IPS-18c (cell line): Measurements from ENCODE around the gene RPL4.
"Not testable (repeated sequence)": the region's sequence is repeated elsewhere in the genome, so short reads cannot be mapped to it uniquely, and the experiment has no call there.

Source experiments
- H3K4me3 ChIP-seq: 2 replicates; pipeline ENCODE4 v1.7.0; 2013; ENCODE audit warnings: low read depth, mild to moderate bottlenecking, low read length, moderate library complexity; ENCODE audit not compliant: insufficient read depth
- H3K9me3 ChIP-seq: one replicate; pipeline ENCODE4 v1.6.1; 2013; ENCODE audit warnings: mild to moderate bottlenecking, low read length, moderate library complexity; ENCODE audit not compliant: control insufficient read depth, insufficient read depth

Gene RPL4

GRCh38 chr15:66472176-66472999, 32.3 kb downstream of the RPL4 start:
- Histone ChIP-seq H3K9me3 (no peaks in the 10 kb centered on the region), H3K4me3 (no peak overlapping the region)

- H3K4me3 ChIP-seq, H3K9me3 ChIP-seq: not testable (repeated sequence)
Measured at GRCh38 chr15:66470825-66471224, 33.8 kb downstream of the RPL4 start.

GRCh38 chr15:66467162-66468040, 37.3 kb downstream of the RPL4 start:
- not testable (repeated sequence) for H3K9me3 ChIP-seq, H3K4me3 ChIP-seq

GRCh38 chr15:66465294-66465693, 39.4 kb downstream of the RPL4 start:
- H3K9me3 ChIP-seq, H3K4me3 ChIP-seq: not testable (repeated sequence)

GRCh38 chr15:66462627-66463026, 42.0 kb downstream of the RPL4 start:
- Histone ChIP-seq H3K9me3 (no peaks in the 10 kb centered on the region), H3K4me3 (no peak overlapping the region)

GRCh38 chr15:66461917-66462316, 42.7 kb downstream of the RPL4 start:
- H3K4me3 ChIP-seq, result no peak overlapping the region

GRCh38 chr15:66461294-66461693, 43.4 kb downstream of the RPL4 start:
- H3K4me3 ChIP-seq, H3K9me3 ChIP-seq: not testable (repeated sequence)

More at GRCh38 chr15:66461917-66462316, 42.7 kb downstream of the RPL4 start:
- no peaks in the 10 kb centered on the region for H3K9me3 ChIP-seq

GRCh38 chr15:66459818-66460615, 44.6 kb downstream of the RPL4 start:
- Histone ChIP-seq H3K9me3 (no peaks in the 10 kb centered on the region), H3K4me3 (no peak overlapping the region)

GRCh38 chr15:66456211-66456610, 48.4 kb downstream of the RPL4 start:
- no peak overlapping the region for H3K4me3 ChIP-seq
- H3K9me3 ChIP-seq, result no peaks in the 10 kb centered on the region

GRCh38 chr15:66454143-66454542, 50.5 kb downstream of the RPL4 start:
- no peak overlapping the region for H3K4me3 ChIP-seq
- H3K9me3 ChIP-seq, result no peaks in the 10 kb centered on the region

- H3K9me3 ChIP-seq, result no peaks in the 10 kb centered on the region
- H3K4me3 ChIP-seq, result no peak overlapping the region
Measured at GRCh38 chr15:66452971-66453580, 51.6 kb downstream of the RPL4 start.

GRCh38 chr15:66452420-66452819, 52.2 kb downstream of the RPL4 start:
- H3K9me3 ChIP-seq, result no peaks in the 10 kb centered on the region
- H3K4me3 ChIP-seq, result no peak overlapping the region
